Measurements from ENCODE around the gene TMEM229B. TPM values are rescaled to one million over a fixed set of nuclear protein-coding genes. Genes with fewer than 3 reads are reported as not detected.

TMEM229B gene
- total and polyA plus RNA-seq, 8 donors = 1.9 to 7.5 (median 3.7) TPM

GRCh38 chr14:67505254-67505653 lies 16.7 kb upstream of the TMEM229B start:
- DNase-seq (no peak), FAIRE-seq (no peak), ATAC-seq (no peak)
- Histone ChIP-seq H3K4me1 (no peaks in the 10 kb centered on the region), H3K27me3 (no peaks in the 10 kb centered on the region), H3K36me3 (no peaks in the 10 kb centered on the region), H3K9me3 (no peaks in the 10 kb centered on the region), H3K4me3 (no peak overlapping the region), H3K27ac (no peak overlapping the region)
- no peak for TF ChIP-seq CTCF (IDR thresholded peaks at IDR 0.05)
- 76 to 88% methylated on average over 1 of the region's 1 CpG for WGBS, 2 donors
- intact Hi-C loops (cut with DNase I) = no loop called here

GRCh38 chr14:67503331-67503730 lies 14.8 kb upstream of the TMEM229B start:
- H3K4me1 ChIP-seq = no peaks in the 10 kb centered on the region
- FAIRE-seq = no peak
- WGBS, 2 donors = 83 to 87% methylated on average over 7 of the region's 7 CpGs
- intact Hi-C loops (cut with DNase I) = no loop called here
- ATAC-seq = no peak
- no peaks in the 10 kb centered on the region for H3K27me3 ChIP-seq
- no peak for TF ChIP-seq CTCF (IDR thresholded peaks at IDR 0.05)
- no peak overlapping the region for H3K4me3 ChIP-seq
- H3K27ac ChIP-seq = no peak overlapping the region
- no peaks in the 10 kb centered on the region for H3K36me3 ChIP-seq
- DNase-seq = no peak
- H3K9me3 ChIP-seq = no peaks in the 10 kb centered on the region

- 57 to 69% methylated on average over 6 of the region's 6 CpGs for WGBS, 2 donors
- no peaks in the 10 kb centered on the region for H3K4me1 ChIP-seq
- FAIRE-seq = no peak
These were observed 14.3 kb upstream of the TMEM229B start for GRCh38 chr14:67502867-67503266.

GRCh38 chr14:67501670-67502069 lies 13.1 kb upstream of the TMEM229B start:
- H3K9me3 ChIP-seq = no peaks in the 10 kb centered on the region
- no peak for ATAC-seq

More at GRCh38 chr14:67502867-67503266, 14.3 kb upstream of the TMEM229B start:
- intact Hi-C loops (cut with DNase I) = no loop called here
- ATAC-seq (no peak), DNase-seq (no peak)
- TF ChIP-seq CTCF (IDR thresholded peaks at IDR 0.05) = no peak
- Histone ChIP-seq H3K9me3 (no peaks in the 10 kb centered on the region), H3K27me3 (no peaks in the 10 kb centered on the region), H3K36me3 (no peaks in the 10 kb centered on the region), H3K27ac (no peak overlapping the region), H3K4me3 (no peak overlapping the region)

GRCh38 chr14:67500981-67501380 lies 12.5 kb upstream of the TMEM229B start:
- H3K4me3 ChIP-seq = no peak overlapping the region
- H3K36me3 ChIP-seq = no peaks in the 10 kb centered on the region
- intact Hi-C loops (cut with DNase I) = no loop called here
- DNase-seq (no peak), ATAC-seq (no peak), FAIRE-seq (no peak)
- no peak for TF ChIP-seq CTCF (IDR thresholded peaks at IDR 0.05)
- WGBS, 2 donors = 87 to 96% methylated on average over 3 of the region's 3 CpGs
- H3K27ac ChIP-seq = no peak overlapping the region
- no peaks in the 10 kb centered on the region for H3K4me1 ChIP-seq
- no peaks in the 10 kb centered on the region for H3K27me3 ChIP-seq
- H3K9me3 ChIP-seq = no peaks in the 10 kb centered on the region

More at GRCh38 chr14:67501670-67502069, 13.1 kb upstream of the TMEM229B start:
- Histone ChIP-seq H3K27me3 (no peaks in the 10 kb centered on the region), H3K4me3 (no peak overlapping the region), H3K4me1 (no peaks in the 10 kb centered on the region), H3K36me3 (no peaks in the 10 kb centered on the region), H3K27ac (no peak overlapping the region)
- intact Hi-C loops (cut with DNase I) = no loop called here
- TF ChIP-seq CTCF (IDR thresholded peaks at IDR 0.05) = no peak
- 78 to 79% methylated on average over 4 of the region's 4 CpGs for WGBS, 2 donors
- FAIRE-seq = no peak
- DNase-seq = no peak
